A673 (cell line): ENCODE measurements around the gene NOS1AP. TPM values are rescaled to one million over a fixed set of nuclear protein-coding genes. Genes with fewer than 3 reads are reported as not detected.

Source experiments
- BruUV-seq: library from RNA; stranded (reverse); fragments of 400-500 nt; replicated peaks from 2 replicates; lab custom pipeline; 2021; lab: Mats Ljungman, UMichigan
- CTCF ChIA-PET: fragments of 300-600 bp; sonication (Branson Sonifier 250); formaldehyde crosslinking; loops from one replicate; lab custom pipeline; 2022; ENCODE audit warnings: antibody characterized with exemption; lab: Charles Lee
- POLR2A ChIA-PET: fragments of 300-600 bp; sonication (Branson Sonifier 250); formaldehyde crosslinking; loops from one replicate; lab custom pipeline; 2022; ENCODE audit warnings: antibody characterized with exemption; ENCODE audit not compliant: low non-redundant PET; lab: Charles Lee
- DNase-seq: peaks from one replicate; pipeline ENCODE4 v3.0.0-alpha.2; 2015; ENCODE audit warnings: low spot score
- H3K27ac ChIP-seq: fragments of 200-600 bp; sonication (generic); 2 replicates; pipeline ENCODE4 v1.5.1; 2016; ENCODE audit warnings: mixed run types, low read depth, mild to moderate bottlenecking, mixed read lengths, antibody characterized with exemption, low read length; ENCODE audit not compliant: poor library complexity, severe bottlenecking
- H3K27me3 ChIP-seq: fragments of 200-600 bp; sonication (generic); replicated peaks from 2 replicates; pipeline ENCODE4 v1.6.1; 2017; ENCODE audit warnings: mixed run types, low read depth, mild to moderate bottlenecking, mixed read lengths, antibody characterized with exemption, low read length; ENCODE audit not compliant: insufficient read depth, poor library complexity
- H3K36me3 ChIP-seq: fragments of 200-600 bp; sonication (generic); 2 replicates; pipeline ENCODE4 v1.6.1; 2016; ENCODE audit warnings: mixed run types, mild to moderate bottlenecking, mixed read lengths, antibody characterized with exemption, low read length; ENCODE audit not compliant: insufficient read depth, poor library complexity, severe bottlenecking
- H3K4me1 ChIP-seq: fragments of 200-600 bp; sonication (generic); 2 replicates; pipeline ENCODE4 v1.6.1; 2017; ENCODE audit warnings: mixed run types, mild to moderate bottlenecking, mixed read lengths, antibody characterized with exemption, low read length; ENCODE audit not compliant: insufficient read depth, poor library complexity, severe bottlenecking
- H3K4me3 ChIP-seq: fragments of 200-600 bp; sonication (generic); 2 replicates; pipeline ENCODE4 v1.5.1; 2016; ENCODE audit warnings: low read depth, mixed run types, mild to moderate bottlenecking, mixed read lengths, low read length; ENCODE audit not compliant: poor library complexity, severe bottlenecking
- H3K9me3 ChIP-seq: fragments of 200-600 bp; sonication (generic); 2 replicates; pipeline ENCODE4 v1.6.1; 2016; ENCODE audit warnings: mixed run types, low read depth, mild to moderate bottlenecking, mixed read lengths, antibody characterized with exemption, low read length; ENCODE audit not compliant: poor library complexity, severe bottlenecking
- EZH2 ChIP-seq: fragments of 200-600 bp; sonication (generic); IDR thresholded peaks from 2 replicates; pipeline ENCODE4 v1.6.1; 2017; ENCODE audit warnings: borderline replicate concordance, low read depth, mild to moderate bottlenecking, mixed read lengths, antibody characterized with exemption, low read length; ENCODE audit not compliant: poor library complexity, severe bottlenecking
- intact Hi-C: fragments of 100-400 bp; cut with micrococcal nuclease; formaldehyde crosslinking; loops from one replicate; pipeline ENCODE4 v1.10.0; 2022; ENCODE audit not compliant: unreplicated experiment
- total RNA-seq: library from RNA; stranded (reverse); gene quantifications from 2 replicates; pipeline ENCODE4 v1.2.3, GENCODE V29; 2021
- TF ChIP-seq, protein P1 (sequence below): fragments of 300-800, 200-600 bp; sonication (generic); conservative IDR thresholded peaks from 2 replicates; pipeline ENCODE4 v1.5.1; 2017; ENCODE audit warnings: low read depth, mild to moderate bottlenecking, antibody characterized with exemption, low read length, moderate library complexity, mixed read lengths

NOS1AP gene
- total RNA-seq, 1 experiment from 2014 or later, result 28.0 TPM

- ChIA-PET POLR2A (no interaction called here), CTCF (interaction anchor here (1.0 to 1.7 kb wide), 3 partner anchors 11 to 243 kb away, joined by 3 to 10 read pairs (median 4); partner anchors contain the start of gene OLFML2B)
- intact Hi-C loops, result loop anchor here (10.0 kb wide), 1 partner anchor 270 kb away; the partner anchor contains the start of gene ATF6
- no peaks in the 10 kb centered on the region for H3K27me3 ChIP-seq
- no peak for DNase-seq
- TF ChIP-seq EZH2, result no peak
- TF ChIP-seq, protein P1, sequence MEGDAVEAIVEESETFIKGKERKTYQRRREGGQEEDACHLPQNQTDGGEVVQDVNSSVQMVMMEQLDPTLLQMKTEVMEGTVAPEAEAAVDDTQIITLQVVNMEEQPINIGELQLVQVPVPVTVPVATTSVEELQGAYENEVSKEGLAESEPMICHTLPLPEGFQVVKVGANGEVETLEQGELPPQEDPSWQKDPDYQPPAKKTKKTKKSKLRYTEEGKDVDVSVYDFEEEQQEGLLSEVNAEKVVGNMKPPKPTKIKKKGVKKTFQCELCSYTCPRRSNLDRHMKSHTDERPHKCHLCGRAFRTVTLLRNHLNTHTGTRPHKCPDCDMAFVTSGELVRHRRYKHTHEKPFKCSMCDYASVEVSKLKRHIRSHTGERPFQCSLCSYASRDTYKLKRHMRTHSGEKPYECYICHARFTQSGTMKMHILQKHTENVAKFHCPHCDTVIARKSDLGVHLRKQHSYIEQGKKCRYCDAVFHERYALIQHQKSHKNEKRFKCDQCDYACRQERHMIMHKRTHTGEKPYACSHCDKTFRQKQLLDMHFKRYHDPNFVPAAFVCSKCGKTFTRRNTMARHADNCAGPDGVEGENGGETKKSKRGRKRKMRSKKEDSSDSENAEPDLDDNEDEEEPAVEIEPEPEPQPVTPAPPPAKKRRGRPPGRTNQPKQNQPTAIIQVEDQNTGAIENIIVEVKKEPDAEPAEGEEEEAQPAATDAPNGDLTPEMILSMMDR, result no peak
- H3K4me3 ChIP-seq, result no peak overlapping the region
- no peaks in the 10 kb centered on the region for H3K9me3 ChIP-seq
- H3K4me1 ChIP-seq, result peaks cover 6% of the 10 kb centered on the region
- H3K27ac ChIP-seq, result no peak overlapping the region
- H3K36me3 ChIP-seq, result no peaks in the 10 kb centered on the region
- BruUV-seq, result no TSS peak
Measured at GRCh38 chr1:162035241-162035640, 34.2 kb upstream of the NOS1AP start.

DNA sequence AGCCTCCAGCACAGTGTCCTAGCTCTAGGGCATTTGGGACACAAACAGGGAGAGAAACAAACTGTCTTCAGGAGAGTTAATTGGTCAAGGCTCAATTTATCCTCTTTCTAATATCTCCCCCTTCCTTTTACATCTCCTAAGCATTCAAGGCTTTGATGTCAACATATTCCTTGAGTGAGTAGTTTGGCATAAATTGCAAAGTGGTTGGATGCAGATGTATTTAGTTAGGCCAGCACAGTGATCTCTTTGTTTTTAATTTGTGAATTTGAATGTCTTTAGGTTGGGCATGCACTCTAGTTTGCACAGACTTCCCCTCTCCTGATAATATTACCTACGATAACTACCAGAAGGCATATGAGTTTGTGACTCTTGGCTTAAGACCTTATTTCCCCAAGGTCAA is 33.3 kb upstream of the NOS1AP start:
- no peak overlapping the region for H3K27ac ChIP-seq
- H3K4me1 ChIP-seq, result peaks cover 6% of the 10 kb centered on the region
- H3K27me3 ChIP-seq, result no peaks in the 10 kb centered on the region
- BruUV-seq, result no TSS peak
- intact Hi-C loops, result loop anchor here (10.0 kb wide), 1 partner anchor 271 kb away; the partner anchor contains the start of gene ATF6
- no peak for TF ChIP-seq EZH2
- TF ChIP-seq, protein P1, result no peak
- no peaks in the 10 kb centered on the region for H3K9me3 ChIP-seq
- no peak overlapping the region for H3K4me3 ChIP-seq
- H3K36me3 ChIP-seq, result no peaks in the 10 kb centered on the region
- DNase-seq, result no peak
- CTCF ChIA-PET, result interaction anchor here (0.7 to 2.6 kb wide), 3 partner anchors 12 to 244 kb away, joined by 4 to 114 read pairs (median 9); partner anchors contain the start of gene OLFML2B
- POLR2A ChIA-PET, result no interaction called here

- no peaks in the 10 kb centered on the region for H3K27me3 ChIP-seq
- no peaks in the 10 kb centered on the region for H3K36me3 ChIP-seq
- H3K4me3 ChIP-seq, result no peak overlapping the region
- peaks cover 6% of the 10 kb centered on the region for H3K4me1 ChIP-seq
- CTCF ChIA-PET, result interaction anchor here (0.6 kb wide), 2 partner anchors 266 to 274 kb away, joined by 6 to 12 read pairs; no protein-coding TSS in a partner anchor
- intact Hi-C loops, result loop anchor here (10.0 kb wide), 1 partner anchor 274 kb away; the partner anchor contains the start of gene ATF6
- no peaks in the 10 kb centered on the region for H3K9me3 ChIP-seq
- H3K27ac ChIP-seq, result no peak overlapping the region
- no peak for TF ChIP-seq EZH2
- TF ChIP-seq, protein P1, result no peak
- no peak for DNase-seq
- BruUV-seq, result no TSS peak
- POLR2A ChIA-PET, result no interaction called here
Measured at GRCh38 chr1:162038624-162039023, 30.9 kb upstream of the NOS1AP start.
